Loucy (cell line): ENCODE measurements around the gene UBE3C.
A peak's percentile ranks its signal among the peaks of the same experiment; 100 is the strongest.

Source experiments
- H2AFZ ChIP-seq: fragments of 200-600 bp; sonication (generic); 2 replicates; pipeline ENCODE4 v1.6.0; 2016; ENCODE audit warnings: antibody characterized with exemption, mild to moderate bottlenecking, low read length, moderate library complexity
- H3F3A ChIP-seq: fragments of 200-600 bp; 2 replicates; pipeline ENCODE4 v1.6.0; 2016; ENCODE audit warnings: antibody characterized with exemption, low read depth, mild to moderate bottlenecking
- H3K27me3 ChIP-seq: fragments of 200-600 bp; sonication (generic); 2 replicates; pipeline ENCODE4 v1.6.1; 2014; ENCODE audit warnings: low read length, mild to moderate bottlenecking; ENCODE audit not compliant: insufficient read depth, poor library complexity, severe bottlenecking
- H3K36me3 ChIP-seq: fragments of 200-600 bp; sonication (generic); 2 replicates; pipeline ENCODE4 v1.6.1; 2016; ENCODE audit warnings: low read length; ENCODE audit not compliant: insufficient read depth
- H3K4me1 ChIP-seq: fragments of 200-600 bp; sonication (generic); 2 replicates; pipeline ENCODE4 v1.5.1; 2014; ENCODE audit warnings: low read length, mild to moderate bottlenecking; ENCODE audit not compliant: insufficient read depth, poor library complexity, severe bottlenecking
- H3K4me2 ChIP-seq: fragments of 200-600 bp; sonication (generic); 2 replicates; pipeline ENCODE4 v1.6.0; 2014; ENCODE audit warnings: antibody characterized with exemption, low read length, low read depth, mild to moderate bottlenecking; ENCODE audit not compliant: poor library complexity, severe bottlenecking
- H3K4me3 ChIP-seq: fragments of 200-600 bp; sonication (generic); 2 replicates; pipeline ENCODE4 v1.5.1; 2014; ENCODE audit warnings: low read length, mild to moderate bottlenecking, mixed read lengths; ENCODE audit not compliant: poor library complexity, severe bottlenecking
- H3K79me2 ChIP-seq: fragments of 200-600 bp; sonication (generic); 2 replicates; pipeline ENCODE4 v1.6.1; 2014; ENCODE audit warnings: low read length; ENCODE audit not compliant: insufficient read depth
- H3K9ac ChIP-seq: fragments of 200-600 bp; sonication (generic); 2 replicates; pipeline ENCODE4 v1.6.0; 2014; ENCODE audit warnings: mild to moderate bottlenecking, low read depth, low read length, moderate library complexity; ENCODE audit not compliant: poor library complexity, severe bottlenecking
- H3K9me2 ChIP-seq: fragments of 200-600 bp; sonication (generic); replicated peaks from 2 replicates; pipeline ENCODE4 v1.6.1; 2016; ENCODE audit warnings: low read depth, low read length, mixed read lengths
- H3K9me3 ChIP-seq: fragments of 200-600 bp; sonication (generic); 2 replicates; pipeline ENCODE4 v1.6.1; 2014; ENCODE audit warnings: mild to moderate bottlenecking, antibody characterized with exemption, low read length, low read depth; ENCODE audit not compliant: insufficient read depth
- H4K20me1 ChIP-seq: fragments of 200-600 bp; sonication (generic); 2 replicates; pipeline ENCODE4 v1.6.0; 2014; ENCODE audit warnings: antibody characterized with exemption, low read length, mild to moderate bottlenecking; ENCODE audit not compliant: insufficient read depth, poor library complexity, severe bottlenecking
- CTCF ChIP-seq: fragments of 200-600 bp; sonication (generic); conservative IDR thresholded peaks from 2 replicates; pipeline ENCODE4 v1.5.1; 2014; ENCODE audit warnings: mild to moderate bottlenecking, antibody characterized with exemption, low read length
- EZH2phosphoT487 ChIP-seq: fragments of 200-600 bp; IDR thresholded peaks from 2 replicates; pipeline ENCODE4 v1.6.1; 2018; ENCODE audit warnings: antibody characterized with exemption, mild to moderate bottlenecking, moderate library complexity, borderline replicate concordance

Gene UBE3C

GRCh38 chr7:157295338-157295737, 156.6 kb downstream of the UBE3C start:
- Histone ChIP-seq H3K27me3 (no peaks in the 10 kb centered on the region), H3F3A (no peaks in the 10 kb centered on the region), H3K9me3 (no peaks in the 10 kb centered on the region), H2AFZ (no peak overlapping the region), H3K36me3 (no peaks in the 10 kb centered on the region), H3K4me3 (no peak overlapping the region), H3K9me2 (no peaks in the 10 kb centered on the region), H4K20me1 (no peaks in the 10 kb centered on the region), H3K9ac (no peak overlapping the region), H3K4me2 (no peak overlapping the region), H3K4me1 (peaks cover 18% of the 10 kb centered on the region), H3K79me2 (peaks cover 18% of the 10 kb centered on the region; the same call in 1 of the 2 replicates)
- TF ChIP-seq EZH2phosphoT487: no peak
- TF ChIP-seq CTCF: no peak

GRCh38 chr7:157297185-157297584, 158.5 kb downstream of the UBE3C start:
- no peaks in the 10 kb centered on the region for H3K27me3 ChIP-seq
- TF ChIP-seq EZH2phosphoT487: no peak
- no peak for TF ChIP-seq CTCF
- no peak overlapping the region for H3K4me2 ChIP-seq
- H3K4me1 ChIP-seq: peaks cover 37% of the 10 kb centered on the region
- H4K20me1 ChIP-seq: no peaks in the 10 kb centered on the region
- H3K4me3 ChIP-seq: no peak overlapping the region
- H3K9me3 ChIP-seq: no peaks in the 10 kb centered on the region
- peaks cover 20% of the 10 kb centered on the region; the same call in 1 of the 2 replicates for H3K79me2 ChIP-seq
- H3K9me2 ChIP-seq: no peaks in the 10 kb centered on the region
- no peak overlapping the region for H3K9ac ChIP-seq
- no peak overlapping the region for H2AFZ ChIP-seq
- peaks cover 14% of the 10 kb centered on the region for H3F3A ChIP-seq
- no peaks in the 10 kb centered on the region for H3K36me3 ChIP-seq

GRCh38 chr7:157299317-157299612, 160.5 kb downstream of the UBE3C start:
- H3K4me1 ChIP-seq: peaks cover 55% of the 10 kb centered on the region
- no peaks in the 10 kb centered on the region for H4K20me1 ChIP-seq
- no peaks in the 10 kb centered on the region for H3K27me3 ChIP-seq
- no peak overlapping the region for H3K4me3 ChIP-seq
- H3K9me3 ChIP-seq: no peaks in the 10 kb centered on the region
- H3K9me2 ChIP-seq: no peaks in the 10 kb centered on the region
- H2AFZ ChIP-seq: no peak overlapping the region
- H3K79me2 ChIP-seq: peaks cover 27% of the 10 kb centered on the region; the same call in 1 of the 2 replicates
- H3K36me3 ChIP-seq: no peaks in the 10 kb centered on the region
- peaks cover 15% of the 10 kb centered on the region for H3F3A ChIP-seq
- TF ChIP-seq CTCF: no peak
- TF ChIP-seq EZH2phosphoT487: no peak
- no peak overlapping the region for H3K4me2 ChIP-seq
- peak overlapping the region; percentile 96 for H3K9ac ChIP-seq
